ENCODE results near the gene PLEKHG5. TPM values are rescaled to one million over a fixed set of nuclear protein-coding genes. Genes with fewer than 3 reads are reported as not detected.

The PLEKHG5 gene
- total and polyA plus RNA-seq, 9 donors, result 7.6 to 14.5 (median 12.1) TPM

- Histone ChIP-seq H3K36me3 (ENCODE audit: control insufficient read depth, insufficient read depth, low read length) (peaks cover 35% of the 10 kb centered on the region), H3K27me3 (ENCODE audit: control insufficient read depth, insufficient read depth, low read length) (peaks cover 5% of the 10 kb centered on the region), H3K9me3 (replicated peaks; ENCODE audit: control insufficient read depth, low read depth, low read length) (no peaks in the 10 kb centered on the region), H3K4me1 (ENCODE audit: control insufficient read depth, insufficient read depth, low read length) (peaks cover 4% of the 10 kb centered on the region), H3K4me3 (ENCODE audit: low read length) (no peak overlapping the region), H3K27ac (ENCODE audit: low read length) (no peak overlapping the region)
- no peak for DNase-seq
- WGBS (ENCODE audit: insufficient coverage), result 61% methylated on average over 60 of the region's 67 CpGs
Measured at GRCh38 chr1:6470132-6471085, 21.1 kb downstream of the PLEKHG5 start.

GRCh38 chr1:6468729-6469461 lies 22.6 kb downstream of the PLEKHG5 start:
- H3K9me3 ChIP-seq (replicated peaks; ENCODE audit: control insufficient read depth, low read depth, low read length), result no peaks in the 10 kb centered on the region
- peaks cover 4% of the 10 kb centered on the region for H3K4me1 ChIP-seq (ENCODE audit: control insufficient read depth, insufficient read depth, low read length)
- H3K27ac ChIP-seq (ENCODE audit: low read length), result no peak overlapping the region
- DNase-seq, result no peak
- peaks cover 35% of the 10 kb centered on the region for H3K36me3 ChIP-seq (ENCODE audit: control insufficient read depth, insufficient read depth, low read length)
- peaks cover 16% of the 10 kb centered on the region for H3K27me3 ChIP-seq (ENCODE audit: control insufficient read depth, insufficient read depth, low read length)
- H3K4me3 ChIP-seq (ENCODE audit: low read length), result no peak overlapping the region
- WGBS (ENCODE audit: insufficient coverage), result 91% methylated on average over 7 of the region's 13 CpGs

GRCh38 chr1:6467744-6468688 lies 23.5 kb downstream of the PLEKHG5 start:
- WGBS (ENCODE audit: insufficient coverage), result 78% methylated on average over 30 of the region's 30 CpGs
- Histone ChIP-seq H3K4me3 (ENCODE audit: low read length) (no peak overlapping the region), H3K4me1 (ENCODE audit: control insufficient read depth, insufficient read depth, low read length) (peaks cover 4% of the 10 kb centered on the region), H3K36me3 (ENCODE audit: control insufficient read depth, insufficient read depth, low read length) (peaks cover 34% of the 10 kb centered on the region), H3K27me3 (ENCODE audit: control insufficient read depth, insufficient read depth, low read length) (peaks cover 16% of the 10 kb centered on the region), H3K27ac (ENCODE audit: low read length) (no peak overlapping the region), H3K9me3 (replicated peaks; ENCODE audit: control insufficient read depth, low read depth, low read length) (no peaks in the 10 kb centered on the region)
- no peak for DNase-seq

- no peak overlapping the region for H3K4me3 ChIP-seq (ENCODE audit: low read length)
- 96% methylated on average over 5 of the region's 12 CpGs for WGBS (ENCODE audit: insufficient coverage)
- no peaks in the 10 kb centered on the region for H3K9me3 ChIP-seq (replicated peaks; ENCODE audit: control insufficient read depth, low read depth, low read length)
- DNase-seq, result no peak
- no peak overlapping the region for H3K27ac ChIP-seq (ENCODE audit: low read length)
- H3K4me1 ChIP-seq (ENCODE audit: control insufficient read depth, insufficient read depth, low read length), result peaks cover 4% of the 10 kb centered on the region
- H3K36me3 ChIP-seq (ENCODE audit: control insufficient read depth, insufficient read depth, low read length), result peaks cover 30% of the 10 kb centered on the region
- peaks cover 20% of the 10 kb centered on the region for H3K27me3 ChIP-seq (ENCODE audit: control insufficient read depth, insufficient read depth, low read length)
Measured at GRCh38 chr1:6467224-6467623, 24.2 kb downstream of the PLEKHG5 start.

GRCh38 chr1:6466751-6467150 lies 24.7 kb downstream of the PLEKHG5 start:
- Histone ChIP-seq H3K4me3 (ENCODE audit: low read length) (no peak overlapping the region), H3K27ac (ENCODE audit: low read length) (no peak overlapping the region), H3K36me3 (ENCODE audit: control insufficient read depth, insufficient read depth, low read length) (peaks cover 31% of the 10 kb centered on the region), H3K9me3 (replicated peaks; ENCODE audit: control insufficient read depth, low read depth, low read length) (no peaks in the 10 kb centered on the region), H3K4me1 (ENCODE audit: control insufficient read depth, insufficient read depth, low read length) (peaks cover 4% of the 10 kb centered on the region), H3K27me3 (ENCODE audit: control insufficient read depth, insufficient read depth, low read length) (peaks cover 25% of the 10 kb centered on the region)
- no peak for DNase-seq
- WGBS (ENCODE audit: insufficient coverage), result no CpG with 5 or more reads among the region's 5 CpGs

GRCh38 chr1:6466023-6466422 lies 25.4 kb downstream of the PLEKHG5 start, which contains the start of gene TNFRSF25:
Gene TNFRSF25, minus strand, starts transcription at chr1:6466173. Its CDS starts 66 bp downstream, at chr1:6466107.
- 11% methylated on average over 43 of the region's 43 CpGs for WGBS (ENCODE audit: insufficient coverage)
- Histone ChIP-seq H3K27me3 (ENCODE audit: control insufficient read depth, insufficient read depth, low read length) (peaks cover 32% of the 10 kb centered on the region), H3K9me3 (replicated peaks; ENCODE audit: control insufficient read depth, low read depth, low read length) (no peaks in the 10 kb centered on the region), H3K4me3 (ENCODE audit: low read length) (no peak within 1 kb of the TSS), H3K4me1 (ENCODE audit: control insufficient read depth, insufficient read depth, low read length) (peaks cover 4% of the 10 kb centered on the region), H3K27ac (ENCODE audit: low read length) (no peak within 1 kb of the TSS), H3K36me3 (ENCODE audit: control insufficient read depth, insufficient read depth, low read length) (peaks cover 31% of the 10 kb centered on the region)
- DNase-seq, result no peak

GRCh38 chr1:6465461-6466005 lies 25.9 kb downstream of the PLEKHG5 start:
- Histone ChIP-seq H3K9me3 (replicated peaks; ENCODE audit: control insufficient read depth, low read depth, low read length) (no peaks in the 10 kb centered on the region), H3K4me1 (ENCODE audit: control insufficient read depth, insufficient read depth, low read length) (peaks cover 6% of the 10 kb centered on the region), H3K4me3 (ENCODE audit: low read length) (no peak overlapping the region), H3K27me3 (ENCODE audit: control insufficient read depth, insufficient read depth, low read length) (peaks cover 37% of the 10 kb centered on the region), H3K36me3 (ENCODE audit: control insufficient read depth, insufficient read depth, low read length) (peaks cover 31% of the 10 kb centered on the region), H3K27ac (ENCODE audit: low read length) (no peak overlapping the region)
- DNase-seq, result no peak
- 38% methylated on average over 11 of the region's 21 CpGs for WGBS (ENCODE audit: insufficient coverage)

- DNase-seq, result no peak
- H3K9me3 ChIP-seq (replicated peaks; ENCODE audit: control insufficient read depth, low read depth, low read length), result no peaks in the 10 kb centered on the region
- peaks cover 27% of the 10 kb centered on the region for H3K36me3 ChIP-seq (ENCODE audit: control insufficient read depth, insufficient read depth, low read length)
- H3K27ac ChIP-seq (ENCODE audit: low read length), result no peak overlapping the region
- H3K4me3 ChIP-seq (ENCODE audit: low read length), result no peak overlapping the region
- peaks cover 6% of the 10 kb centered on the region for H3K4me1 ChIP-seq (ENCODE audit: control insufficient read depth, insufficient read depth, low read length)
- 85% methylated on average over 4 of the region's 5 CpGs for WGBS (ENCODE audit: insufficient coverage)
- peaks cover 43% of the 10 kb centered on the region for H3K27me3 ChIP-seq (ENCODE audit: control insufficient read depth, insufficient read depth, low read length)
Measured at GRCh38 chr1:6464915-6465314, 26.6 kb downstream of the PLEKHG5 start.

- 76% methylated on average over 7 of the region's 7 CpGs for WGBS (ENCODE audit: insufficient coverage)
Measured at GRCh38 chr1:6464514-6464836, 27.0 kb downstream of the PLEKHG5 start.

More at GRCh38 chr1:6464514-6464836, 27.0 kb downstream of the PLEKHG5 start:
- no peaks in the 10 kb centered on the region for H3K9me3 ChIP-seq (replicated peaks; ENCODE audit: control insufficient read depth, low read depth, low read length)
- H3K36me3 ChIP-seq (ENCODE audit: control insufficient read depth, insufficient read depth, low read length), result peaks cover 26% of the 10 kb centered on the region
- H3K4me3 ChIP-seq (ENCODE audit: low read length), result no peak overlapping the region
- DNase-seq, result no peak
- H3K27ac ChIP-seq (ENCODE audit: low read length), result no peak overlapping the region
- H3K27me3 ChIP-seq (ENCODE audit: control insufficient read depth, insufficient read depth, low read length), result peaks cover 48% of the 10 kb centered on the region
- H3K4me1 ChIP-seq (ENCODE audit: control insufficient read depth, insufficient read depth, low read length), result peaks cover 6% of the 10 kb centered on the region
